ENCODE measurements around the gene GTF3C1.

GTF3C1 gene

GRCh38 chr16:27547134-27547533 is 2.6 kb downstream of the GTF3C1 start:
- no peak for TF ChIP-seq ZC3H10 (CRISPR knock-in tag; IDR thresholded peaks at IDR 0.05)
- TF ChIP-seq POU6F1 (CRISPR knock-in tag; IDR thresholded peaks at IDR 0.05; ENCODE audit: borderline replicate concordance, low read depth), result no peak
- TF ChIP-seq CSDC2 (CRISPR knock-in tag; IDR thresholded peaks at IDR 0.05), result no peak
- TF ChIP-seq ZFP30 (CRISPR knock-in tag; IDR thresholded peaks at IDR 0.05), result no peak
- TF ChIP-seq OSR1 (CRISPR knock-in tag; IDR thresholded peaks at IDR 0.05), result no peak
- no peak for TF ChIP-seq RARB (CRISPR knock-in tag; IDR thresholded peaks at IDR 0.05)
- TF ChIP-seq PATZ1 (CRISPR knock-in tag; IDR thresholded peaks at IDR 0.05; ENCODE audit: borderline replicate concordance), result no peak
- no peak for TF ChIP-seq ZFP3 (CRISPR knock-in tag; IDR thresholded peaks at IDR 0.05)
- TF ChIP-seq CSRNP3 (CRISPR knock-in tag; IDR thresholded peaks at IDR 0.05), result no peak
- TF ChIP-seq TCF4 (CRISPR knock-in tag; IDR thresholded peaks at IDR 0.05; ENCODE audit: borderline replicate concordance), result no peak
- no peak for TF ChIP-seq TOX (CRISPR knock-in tag; IDR thresholded peaks at IDR 0.05; ENCODE audit: borderline replicate concordance)
- TF ChIP-seq ZNF565 (CRISPR knock-in tag; conservative IDR thresholded peaks at IDR 0.05; ENCODE audit: low read depth), result no peak
- TF ChIP-seq ARNTL (CRISPR knock-in tag; IDR thresholded peaks at IDR 0.05; ENCODE audit: borderline replicate concordance, low read depth), result no peak
- TF ChIP-seq CREB5 (CRISPR knock-in tag; IDR thresholded peaks at IDR 0.05; ENCODE audit: low read depth), result no peak
- no peak for TF ChIP-seq GLIS3 (CRISPR knock-in tag; IDR thresholded peaks at IDR 0.05)
- ATAC-seq, result no peak

- no peak for ATAC-seq
- TF ChIP-seq ZFP3 (CRISPR knock-in tag; IDR thresholded peaks at IDR 0.05), result no peak
- TF ChIP-seq SNAI2 (CRISPR knock-in tag; IDR thresholded peaks at IDR 0.05), result no peak
- TF ChIP-seq TOX (CRISPR knock-in tag; IDR thresholded peaks at IDR 0.05; ENCODE audit: borderline replicate concordance), result no peak
- no peak for TF ChIP-seq TSHZ2 (CRISPR knock-in tag; IDR thresholded peaks at IDR 0.05)
Measured at GRCh38 chr16:27544671-27545070, 5.0 kb downstream of the GTF3C1 start.

- ATAC-seq, result no peak
- TF ChIP-seq BACH2 (CRISPR knock-in tag; IDR thresholded peaks at IDR 0.05; ENCODE audit: borderline replicate concordance) (no peak), OSR1 (CRISPR knock-in tag; IDR thresholded peaks at IDR 0.05) (no peak), CREB5 (CRISPR knock-in tag; IDR thresholded peaks at IDR 0.05; ENCODE audit: low read depth) (no peak), CSDC2 (CRISPR knock-in tag; IDR thresholded peaks at IDR 0.05) (no peak), PATZ1 (CRISPR knock-in tag; IDR thresholded peaks at IDR 0.05; ENCODE audit: borderline replicate concordance) (no peak)
Measured at GRCh38 chr16:27543801-27544200, 5.9 kb downstream of the GTF3C1 start.
